ENCODE results near the gene SLC5A3.

DNA sequence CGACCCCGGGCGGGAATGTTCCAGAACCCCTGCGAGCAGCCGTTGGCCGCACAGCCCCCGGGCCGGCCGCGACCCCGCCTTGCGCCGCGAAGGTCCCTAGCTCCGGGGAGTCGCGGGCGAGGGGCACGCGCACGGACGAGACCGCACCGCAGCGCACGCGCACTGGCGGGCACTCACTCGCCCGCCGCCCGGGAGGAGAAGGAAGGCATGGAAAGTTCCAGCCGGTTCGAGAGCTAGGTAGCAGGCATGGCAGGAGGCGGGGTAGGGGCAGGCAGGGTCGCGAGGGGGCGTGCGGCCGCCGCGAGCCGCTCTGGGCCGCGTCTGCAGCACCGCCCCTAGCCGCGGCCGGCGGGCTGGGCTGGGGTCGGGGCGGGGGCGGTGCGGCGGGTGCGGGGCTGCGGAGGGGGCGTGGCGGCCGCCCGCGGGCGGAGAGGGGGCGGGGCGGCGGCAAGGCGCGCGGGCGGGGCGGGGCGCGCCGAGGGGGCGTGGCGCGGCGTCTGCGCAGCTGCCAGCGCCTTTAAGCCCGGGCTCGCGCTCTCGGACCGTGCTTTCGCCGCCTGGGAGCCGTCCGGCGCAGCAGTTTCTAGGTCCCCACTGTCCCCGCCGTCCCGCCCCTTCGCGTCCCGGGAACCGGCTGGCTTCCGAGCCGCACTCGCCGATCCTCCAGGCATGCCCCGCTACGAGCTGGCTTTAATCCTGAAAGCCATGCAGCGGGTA is at the start of gene SLC5A3, which contains the start of gene MRPS6:
- TF ChIP-seq, protein P1, sequence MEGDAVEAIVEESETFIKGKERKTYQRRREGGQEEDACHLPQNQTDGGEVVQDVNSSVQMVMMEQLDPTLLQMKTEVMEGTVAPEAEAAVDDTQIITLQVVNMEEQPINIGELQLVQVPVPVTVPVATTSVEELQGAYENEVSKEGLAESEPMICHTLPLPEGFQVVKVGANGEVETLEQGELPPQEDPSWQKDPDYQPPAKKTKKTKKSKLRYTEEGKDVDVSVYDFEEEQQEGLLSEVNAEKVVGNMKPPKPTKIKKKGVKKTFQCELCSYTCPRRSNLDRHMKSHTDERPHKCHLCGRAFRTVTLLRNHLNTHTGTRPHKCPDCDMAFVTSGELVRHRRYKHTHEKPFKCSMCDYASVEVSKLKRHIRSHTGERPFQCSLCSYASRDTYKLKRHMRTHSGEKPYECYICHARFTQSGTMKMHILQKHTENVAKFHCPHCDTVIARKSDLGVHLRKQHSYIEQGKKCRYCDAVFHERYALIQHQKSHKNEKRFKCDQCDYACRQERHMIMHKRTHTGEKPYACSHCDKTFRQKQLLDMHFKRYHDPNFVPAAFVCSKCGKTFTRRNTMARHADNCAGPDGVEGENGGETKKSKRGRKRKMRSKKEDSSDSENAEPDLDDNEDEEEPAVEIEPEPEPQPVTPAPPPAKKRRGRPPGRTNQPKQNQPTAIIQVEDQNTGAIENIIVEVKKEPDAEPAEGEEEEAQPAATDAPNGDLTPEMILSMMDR (conservative IDR thresholded peaks at IDR 0.05; ENCODE audit: low read depth in 2 of 2): peak in 1 of 2 experiments; percentile 68; a peak in 2 of 4 replicates
- TF ChIP-seq EZH2 (IDR thresholded peaks at IDR 0.05; ENCODE audit: low read depth, unreplicated experiment) (no peak), ZNF331 (CRISPR knock-in tag; IDR thresholded peaks at IDR 0.05; ENCODE audit: low read depth) (no peak), JUNB (IDR thresholded peaks at IDR 0.05; ENCODE audit: unreplicated experiment) (no peak), EZH2phosphoT487 (IDR thresholded peaks at IDR 0.05; ENCODE audit: unreplicated experiment) (no peak), POLR2AphosphoS5 (IDR thresholded peaks at IDR 0.05; ENCODE audit: low read depth) (peak; percentile 89), CREB1 (CRISPR knock-in tag; IDR thresholded peaks at IDR 0.05; ENCODE audit: low read depth) (no peak), NANOG (IDR thresholded peaks at IDR 0.05; ENCODE audit: borderline replicate concordance) (no peak), ZNF114 (CRISPR knock-in tag; IDR thresholded peaks at IDR 0.05) (no peak)
- TF ChIP-seq, protein P2, sequence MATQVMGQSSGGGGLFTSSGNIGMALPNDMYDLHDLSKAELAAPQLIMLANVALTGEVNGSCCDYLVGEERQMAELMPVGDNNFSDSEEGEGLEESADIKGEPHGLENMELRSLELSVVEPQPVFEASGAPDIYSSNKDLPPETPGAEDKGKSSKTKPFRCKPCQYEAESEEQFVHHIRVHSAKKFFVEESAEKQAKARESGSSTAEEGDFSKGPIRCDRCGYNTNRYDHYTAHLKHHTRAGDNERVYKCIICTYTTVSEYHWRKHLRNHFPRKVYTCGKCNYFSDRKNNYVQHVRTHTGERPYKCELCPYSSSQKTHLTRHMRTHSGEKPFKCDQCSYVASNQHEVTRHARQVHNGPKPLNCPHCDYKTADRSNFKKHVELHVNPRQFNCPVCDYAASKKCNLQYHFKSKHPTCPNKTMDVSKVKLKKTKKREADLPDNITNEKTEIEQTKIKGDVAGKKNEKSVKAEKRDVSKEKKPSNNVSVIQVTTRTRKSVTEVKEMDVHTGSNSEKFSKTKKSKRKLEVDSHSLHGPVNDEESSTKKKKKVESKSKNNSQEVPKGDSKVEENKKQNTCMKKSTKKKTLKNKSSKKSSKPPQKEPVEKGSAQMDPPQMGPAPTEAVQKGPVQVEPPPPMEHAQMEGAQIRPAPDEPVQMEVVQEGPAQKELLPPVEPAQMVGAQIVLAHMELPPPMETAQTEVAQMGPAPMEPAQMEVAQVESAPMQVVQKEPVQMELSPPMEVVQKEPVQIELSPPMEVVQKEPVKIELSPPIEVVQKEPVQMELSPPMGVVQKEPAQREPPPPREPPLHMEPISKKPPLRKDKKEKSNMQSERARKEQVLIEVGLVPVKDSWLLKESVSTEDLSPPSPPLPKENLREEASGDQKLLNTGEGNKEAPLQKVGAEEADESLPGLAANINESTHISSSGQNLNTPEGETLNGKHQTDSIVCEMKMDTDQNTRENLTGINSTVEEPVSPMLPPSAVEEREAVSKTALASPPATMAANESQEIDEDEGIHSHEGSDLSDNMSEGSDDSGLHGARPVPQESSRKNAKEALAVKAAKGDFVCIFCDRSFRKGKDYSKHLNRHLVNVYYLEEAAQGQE (IDR thresholded peaks at IDR 0.05; ENCODE audit: unreplicated experiment): no peak

Measured in GM23338 (cell line).